H1 (cell line): ENCODE measurements around the gene RABEPK. TPM values are rescaled to one million over a fixed set of nuclear protein-coding genes. Genes with fewer than 3 reads are reported as not detected.

Experiments
- CTCF ChIA-PET: fragments of 300-600 bp; sonication (Branson Sonifier 250); formaldehyde crosslinking; loops from one replicate; lab custom pipeline; 2021; ENCODE audit not compliant: partially characterized antibody; lab: Charles Lee
- POLR2A ChIA-PET: fragments of 300-600 bp; sonication (Branson Sonifier 250); formaldehyde crosslinking; loops from one replicate; lab custom pipeline; 2021; ENCODE audit warnings: inconsistent platforms; ENCODE audit not compliant: partially characterized antibody; lab: Charles Lee
- DNase-seq, 2 experiments: peaks; one replicate each; pipeline versions ENCODE4 v3.0.0 to v3.0.0-alpha.2; 2010 to 2022; ENCODE audit warnings: low spot score in 2 of 2, low read depth in 1 of 2, mixed read lengths in 1 of 2
- FAIRE-seq: peaks from 2 replicates; lab custom pipeline; 2011; peaks lifted over from hg19 to GRCh38; lab: Jason Lieb, UNC
- H2AFZ ChIP-seq: 2 replicates; pipeline ENCODE4 v1.8.1; 2012; ENCODE audit warnings: low read length, inconsistent platforms
- H2AK5ac ChIP-seq: 2 replicates; pipeline ENCODE4 v1.6.1; 2013; ENCODE audit warnings: low read depth, low read length
- H2BK120ac ChIP-seq: replicated peaks from 2 replicates; pipeline ENCODE3; 2013; ENCODE audit warnings: low read depth, low read length, inconsistent platforms
- H2BK12ac ChIP-seq: 2 replicates; pipeline ENCODE4 v1.6.1; 2013; ENCODE audit warnings: low read depth, low read length
- H2BK15ac ChIP-seq: 2 replicates; pipeline ENCODE4 v1.6.1; 2013; ENCODE audit warnings: low read length
- H2BK20ac ChIP-seq: 2 replicates; pipeline ENCODE4 v1.6.1; 2013; ENCODE audit warnings: low read length
- H2BK5ac ChIP-seq: 2 replicates; pipeline ENCODE4 v1.6.1; 2013; ENCODE audit warnings: low read depth, low read length
- H3K14ac ChIP-seq: 2 replicates; pipeline ENCODE4 v1.6.1; 2013; ENCODE audit warnings: inconsistent platforms; ENCODE audit not compliant: insufficient read length
- H3K18ac ChIP-seq: 2 replicates; pipeline ENCODE4 v1.6.1; 2013; ENCODE audit warnings: low read length; ENCODE audit errors: extremely low read depth
- H3K23ac ChIP-seq: 2 replicates; pipeline ENCODE4 v1.6.1; 2013; ENCODE audit warnings: inconsistent platforms; ENCODE audit not compliant: insufficient read length
- H3K23me2 ChIP-seq: 2 replicates; pipeline ENCODE4 v1.6.1; 2013; ENCODE audit warnings: low read depth, low read length
- H3K27ac ChIP-seq: 2 replicates; pipeline ENCODE4 v1.6.1; 2011; ENCODE audit warnings: low read depth, low read length, inconsistent platforms
- H3K27me3 ChIP-seq, 4 experiments: replicated peaks in 1 of 4; 1 replicate in 1 of 4; 2 replicates in 3 of 4; pipeline versions ENCODE4 v1.6.1 to v1.8.1; 2011 to 2013; ENCODE audit warnings: low read length in 3 of 4, mild to moderate bottlenecking in 3 of 4, inconsistent platforms in 2 of 4, mixed read lengths in 2 of 4, moderate library complexity in 1 of 4; ENCODE audit not compliant: control insufficient read depth in 3 of 4, insufficient read depth in 3 of 4; ENCODE audit errors: extremely low read depth in 1 of 4
- H3K36me3 ChIP-seq, 4 experiments: 2 replicates each; pipeline versions ENCODE4 v1.6.1 to v1.8.1; 2011 to 2013; ENCODE audit warnings: mild to moderate bottlenecking in 4 of 4, low read length in 3 of 4, moderate library complexity in 2 of 4, control low read depth in 1 of 4, inconsistent platforms in 1 of 4; ENCODE audit not compliant: insufficient read depth in 4 of 4, control insufficient read depth in 2 of 4
- H3K4ac ChIP-seq: replicated peaks from 2 replicates; pipeline ENCODE3; 2013; ENCODE audit warnings: low read length, low read depth, mixed read lengths, inconsistent platforms; ENCODE audit not compliant: insufficient read length
- H3K4me1 ChIP-seq, 4 experiments: replicated peaks in 1 of 4; 1 replicate in 1 of 4; 2 replicates in 3 of 4; pipeline versions ENCODE4 v1.6.1 to v1.8.1; 2011 to 2013; ENCODE audit warnings: low read length in 3 of 4, inconsistent platforms in 2 of 4, mixed read lengths in 1 of 4; ENCODE audit not compliant: insufficient read depth in 4 of 4, control insufficient read depth in 3 of 4
- H3K4me2 ChIP-seq, 2 experiments: 2 replicates each; pipeline versions ENCODE4 v1.6.1 to v1.8.1; 2011 to 2013; ENCODE audit warnings: low read depth in 2 of 2, low read length in 2 of 2, control low read depth in 1 of 2, inconsistent platforms in 1 of 2, mild to moderate bottlenecking in 1 of 2; ENCODE audit not compliant: insufficient read depth in 1 of 2
- H3K4me3 ChIP-seq, 4 experiments: fragments of 200-600, 300-600 bp in 1 of 4; sonication (generic), shearing (Covaris generic), sonication (Bioruptor Twin) in 1 of 4; 2 replicates each; pipeline versions ENCODE4 v1.5.1 to v1.8.1; 2011 to 2016; ENCODE audit warnings: low read length in 4 of 4, low read depth in 3 of 4, control low read depth in 2 of 4, inconsistent platforms in 2 of 4, mild to moderate bottlenecking in 2 of 4, mixed read lengths in 1 of 4, moderate library complexity in 1 of 4; ENCODE audit not compliant: insufficient read depth in 2 of 4; ENCODE audit errors: extremely low read depth in 1 of 4
- H3K56ac ChIP-seq: replicated peaks from 2 replicates; pipeline ENCODE3; 2013; ENCODE audit warnings: low read depth, mild to moderate bottlenecking, mixed read lengths, low read length, inconsistent platforms; ENCODE audit not compliant: insufficient read length
- H3K79me1 ChIP-seq: 2 replicates; pipeline ENCODE4 v1.6.1; 2013; ENCODE audit warnings: low read depth, low read length, control low read depth
- H3K79me2 ChIP-seq, 2 experiments: 2 replicates each; pipeline versions ENCODE4 v1.6.1 to v1.8.1; 2012 to 2013; ENCODE audit warnings: low read length in 2 of 2, mild to moderate bottlenecking in 2 of 2, inconsistent platforms in 1 of 2; ENCODE audit not compliant: insufficient read depth in 2 of 2, control insufficient read depth in 1 of 2
- H3K9ac ChIP-seq, 4 experiments: replicated peaks in 1 of 4; 1 replicate in 1 of 4; 2 replicates in 3 of 4; pipeline versions ENCODE4 v1.6.1 to v1.8.1; 2011 to 2013; ENCODE audit warnings: low read depth in 3 of 4, low read length in 3 of 4, control low read depth in 2 of 4, mild to moderate bottlenecking in 2 of 4, moderate library complexity in 2 of 4, inconsistent platforms in 1 of 4; ENCODE audit errors: extremely low read depth in 1 of 4
- H3K9me3 ChIP-seq, 2 experiments: 2 replicates each; pipeline versions ENCODE4 v1.6.1 to v1.8.1; 2012 to 2013; ENCODE audit warnings: mild to moderate bottlenecking in 2 of 2, moderate library complexity in 2 of 2, control low read depth in 1 of 2, inconsistent platforms in 1 of 2, low read depth in 1 of 2, low read length in 1 of 2, mixed read lengths in 1 of 2; ENCODE audit not compliant: insufficient read depth in 2 of 2
- H4K20me1 ChIP-seq, 2 experiments: replicated peaks in 1 of 2; 2 replicates each; pipeline versions ENCODE3 to v1.8.1; 2011 to 2013; ENCODE audit warnings: inconsistent platforms in 2 of 2, low read length in 2 of 2, mild to moderate bottlenecking in 1 of 2; ENCODE audit not compliant: insufficient read depth in 2 of 2, control insufficient read depth in 1 of 2
- H4K5ac ChIP-seq: 2 replicates; pipeline ENCODE4 v1.6.1; 2013; ENCODE audit warnings: low read length, low read depth, mixed read lengths, inconsistent platforms; ENCODE audit not compliant: insufficient read length
- H4K8ac ChIP-seq: 2 replicates; pipeline ENCODE4 v1.8.0; 2013; ENCODE audit warnings: mild to moderate bottlenecking, moderate library complexity, low read length, inconsistent platforms; ENCODE audit not compliant: insufficient read depth; ENCODE audit errors: extremely low read depth
- H4K91ac ChIP-seq: replicated peaks from 2 replicates; pipeline ENCODE3; 2013; ENCODE audit warnings: low read length, mixed read lengths, inconsistent platforms; ENCODE audit not compliant: insufficient read length
- ASH2L ChIP-seq: fragments of 200-600, 300-600 bp; sonication (generic); IDR thresholded peaks from one replicate; pipeline ENCODE4 v1.7.1; 2017; ENCODE audit warnings: low read length
- CBX5 ChIP-seq: fragments of 300-800, 300-1000 bp; sonication (generic); IDR thresholded peaks from 2 replicates; pipeline ENCODE4 v1.7.1; 2016; ENCODE audit warnings: antibody characterized with exemption, low read length, low read depth
- CBX8 ChIP-seq: fragments of 300-800, 300-1000 bp; sonication (generic); IDR thresholded peaks from 2 replicates; pipeline ENCODE4 v1.7.1; 2016; ENCODE audit warnings: low read depth, low read length, borderline replicate concordance
- CEBPB ChIP-seq: IDR thresholded peaks from 2 replicates; pipeline ENCODE4 v1.6.1; 2012; ENCODE audit warnings: low read depth, low read length
- CREB1 ChIP-seq: IDR thresholded peaks from 2 replicates; pipeline ENCODE4 v1.6.1; 2012; ENCODE audit warnings: inconsistent platforms
- GABPA ChIP-seq: IDR thresholded peaks from 2 replicates; pipeline ENCODE4 v1.6.1; 2011; ENCODE audit warnings: mild to moderate bottlenecking, low read length, moderate library complexity, borderline replicate concordance; ENCODE audit not compliant: insufficient read depth
- JUND ChIP-seq: IDR thresholded peaks from 2 replicates; pipeline ENCODE4 v1.6.1; 2011; ENCODE audit warnings: mild to moderate bottlenecking, improper control_type of control experiment, low read length
- KDM5A ChIP-seq: fragments of 200-600 bp; IDR thresholded peaks from 2 replicates; pipeline ENCODE4 v1.7.1; 2012; ENCODE audit warnings: mild to moderate bottlenecking, low read length, inconsistent platforms, mixed read lengths
- PHF8 ChIP-seq: fragments of 200-600 bp; sonication (generic); conservative IDR thresholded peaks from 2 replicates; pipeline ENCODE4 v1.7.1; 2012; ENCODE audit warnings: low read depth, mild to moderate bottlenecking, inconsistent platforms, low read length, moderate library complexity
- POLR2AphosphoS5 ChIP-seq: IDR thresholded peaks from 2 replicates; pipeline ENCODE4 v1.6.1; 2011; ENCODE audit warnings: low read depth, low read length
- SAP30 ChIP-seq: fragments of 300-600 bp; sonication (generic); IDR thresholded peaks from 2 replicates; pipeline ENCODE4 v1.7.1; 2012; ENCODE audit warnings: low read length, moderate library complexity, mild to moderate bottlenecking, inconsistent platforms; ENCODE audit not compliant: insufficient read depth, insufficient replicate concordance
- SP4 ChIP-seq: IDR thresholded peaks from 2 replicates; pipeline ENCODE4 v1.6.1; 2012; ENCODE audit warnings: low read length, inconsistent platforms
- WGBS, 2 experiments: shearing (Covaris generic) in 1 of 2; methylation state at CpG; one replicate each; pipeline versions ENCODE4 v1.1.6 to v1.1.7; 2013 to 2015; ENCODE audit warnings: low lambda C conversion rate in 2 of 2, mixed read lengths in 2 of 2, inconsistent platforms in 1 of 2, low coverage in 1 of 2, missing lambda C conversion rate in 1 of 2; ENCODE audit not compliant: insufficient replicate concordance in 2 of 2, insufficient coverage in 1 of 2, insufficient read length in 1 of 2; ENCODE audit errors: extremely low coverage in 1 of 2, missing lambda C conversion rate in 1 of 2; 5-methylcytosine and 5-hydroxymethylcytosine counted together
- polyA plus RNA-seq, 7 experiments: library from polyadenylated mRNA; depleted of rRNA in 3 of 7; stranded (reverse) in 5 of 7; unstranded in 2 of 7; fragments of >200 nt in 5 of 7; fragments of 200-250 nt in 2 of 7; gene quantifications; 1 replicate in 5 of 7; 2 replicates in 1 of 7; 4 replicates in 1 of 7; pipeline versions ENCODE4 v1.2.1 to v1.2.3, GENCODE V29; 2011 to 2013; ENCODE audit warnings: missing spikeins in 2 of 7, mixed read lengths in 2 of 7
- total RNA-seq: library from RNA; stranded (reverse); fragmentation: NEBNext Ultra II Directional; extraction: Animal tissue kit (Norgen Biotek cat#: 25700); gene quantifications from 2 replicates; pipeline ENCODE4 v1.2.1, GENCODE V29; 2021
- TF ChIP-seq, protein P1 (sequence below), 3 experiments: IDR thresholded peaks; 1 replicate in 2 of 3; 2 replicates in 1 of 3; pipeline versions ENCODE4 v1.5.1 to v1.6.1; 2011; ENCODE audit warnings: low read length in 3 of 3, mild to moderate bottlenecking in 3 of 3, inconsistent platforms in 2 of 3, low read depth in 1 of 3, moderate library complexity in 1 of 3; ENCODE audit not compliant: insufficient read depth in 1 of 3; ENCODE audit errors: control extremely low read depth in 1 of 3

RABEPK gene
- total and polyA plus RNA-seq, 2 of the 8 experiments (the other 6 are each of a cell fraction or from before 2014, with no cell fraction given) = 26.3 to 34.3 TPM

DNA sequence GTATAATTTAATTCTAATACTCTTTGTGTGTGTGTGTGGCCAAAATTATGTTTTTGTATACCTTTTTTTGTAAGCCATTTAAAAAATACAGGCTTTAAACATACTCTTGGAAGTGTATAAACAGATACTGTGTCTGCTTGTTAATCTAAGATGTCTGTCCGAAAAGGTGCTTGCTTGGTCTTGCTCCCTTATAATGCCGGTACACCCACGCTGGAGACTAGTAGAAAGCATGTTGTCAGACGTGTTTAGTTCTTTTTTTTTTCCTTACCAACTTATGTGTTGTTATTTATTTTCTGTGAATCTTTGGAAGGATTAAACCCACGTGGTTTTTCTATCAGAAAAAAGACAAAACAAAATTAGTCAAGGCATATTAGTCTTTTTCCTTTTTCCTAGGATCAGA lies 70.7 kb downstream of the RABEPK start:
- H3K9me3 ChIP-seq = no peaks in the 10 kb centered on the region
- H4K8ac ChIP-seq = no peak overlapping the region
- H4K20me1 ChIP-seq = no peaks in the 10 kb centered on the region
- H3K9ac ChIP-seq = no peak overlapping the region
- CTCF ChIA-PET = interaction anchor here (0.7 kb wide), 2 partner anchors 14 to 1371 kb away, joined by 3 read pairs; no protein-coding TSS in a partner anchor
- peaks cover 0 to 64% of the 10 kb centered on the region in 2 experiments; a peak in 2 of 4 replicates for H3K79me2 ChIP-seq
- no peak overlapping the region for H3K27ac ChIP-seq
- no peak overlapping the region for H3K4me2 ChIP-seq
- no peak overlapping the region for H3K23ac ChIP-seq
- H2BK120ac ChIP-seq = no peak overlapping the region
- H3K27me3 ChIP-seq = no peaks in the 10 kb centered on the region
- no peak for FAIRE-seq
- H2AFZ ChIP-seq = no peak overlapping the region
- no peak overlapping the region for H3K4ac ChIP-seq
- H2BK5ac ChIP-seq = no peak overlapping the region
- no peak overlapping the region for H4K91ac ChIP-seq
- H2BK20ac ChIP-seq = no peak overlapping the region
- no peak overlapping the region for H2BK12ac ChIP-seq
- H4K5ac ChIP-seq = no peak overlapping the region
- no peak overlapping the region for H3K14ac ChIP-seq
- no peak overlapping the region for H3K4me3 ChIP-seq
- H3K36me3 ChIP-seq = peaks cover 0 to 3% (median 0%) of the 10 kb centered on the region in 4 experiments; a peak in 1 of 8 replicates
- H3K56ac ChIP-seq = no peak overlapping the region
- H2AK5ac ChIP-seq = no peak overlapping the region
- H3K4me1 ChIP-seq = peaks cover 0 to 7% (median 2%) of the 10 kb centered on the region in 4 experiments; a peak in 3 of 7 replicates
- POLR2A ChIA-PET = no interaction called here
- H2BK15ac ChIP-seq = no peak overlapping the region
- no peak overlapping the region for H3K18ac ChIP-seq
- H3K79me1 ChIP-seq = no peaks in the 10 kb centered on the region
- no peaks in the 10 kb centered on the region for H3K23me2 ChIP-seq
- WGBS, 2 experiments = 87% methylated on average over 5 of the region's 5 CpGs; no CpG with 5 or more reads in 1 of the 2 experiments
- DNase-seq = no peak
- TF ChIP-seq CREB1 (no peak), KDM5A (no peak), CEBPB (no peak), POLR2AphosphoS5 (no peak), SP4 (no peak), PHF8 (no peak), CBX8 (no peak), ASH2L (no peak), SAP30 (no peak), GABPA (no peak), JUND (no peak), CBX5 (no peak)
- TF ChIP-seq, protein P1, sequence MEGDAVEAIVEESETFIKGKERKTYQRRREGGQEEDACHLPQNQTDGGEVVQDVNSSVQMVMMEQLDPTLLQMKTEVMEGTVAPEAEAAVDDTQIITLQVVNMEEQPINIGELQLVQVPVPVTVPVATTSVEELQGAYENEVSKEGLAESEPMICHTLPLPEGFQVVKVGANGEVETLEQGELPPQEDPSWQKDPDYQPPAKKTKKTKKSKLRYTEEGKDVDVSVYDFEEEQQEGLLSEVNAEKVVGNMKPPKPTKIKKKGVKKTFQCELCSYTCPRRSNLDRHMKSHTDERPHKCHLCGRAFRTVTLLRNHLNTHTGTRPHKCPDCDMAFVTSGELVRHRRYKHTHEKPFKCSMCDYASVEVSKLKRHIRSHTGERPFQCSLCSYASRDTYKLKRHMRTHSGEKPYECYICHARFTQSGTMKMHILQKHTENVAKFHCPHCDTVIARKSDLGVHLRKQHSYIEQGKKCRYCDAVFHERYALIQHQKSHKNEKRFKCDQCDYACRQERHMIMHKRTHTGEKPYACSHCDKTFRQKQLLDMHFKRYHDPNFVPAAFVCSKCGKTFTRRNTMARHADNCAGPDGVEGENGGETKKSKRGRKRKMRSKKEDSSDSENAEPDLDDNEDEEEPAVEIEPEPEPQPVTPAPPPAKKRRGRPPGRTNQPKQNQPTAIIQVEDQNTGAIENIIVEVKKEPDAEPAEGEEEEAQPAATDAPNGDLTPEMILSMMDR (IDR thresholded peaks at IDR 0.05; ENCODE audit: control extremely low read depth in 1 of 3, insufficient read depth in 1 of 3, low read depth in 1 of 3, low read length in 3 of 3) = no peak
